GM19351 (cell line): ENCODE measurements around the gene CD55.
A peak's percentile ranks its signal among the peaks of the same experiment; 100 is the strongest.

Source experiments
- ATAC-seq: cut with Tn5 transposase; IDR thresholded peaks from one replicate; pipeline ENCODE4 v1.9.1; 2021; ENCODE audit warnings: mild to moderate bottlenecking, moderate library complexity; ENCODE audit not compliant: unreplicated experiment

Gene CD55

GRCh38 chr1:207321079-207321789 is at the start of gene CD55:
Gene CD55, plus strand, starts transcription at chr1:207321678. Its CDS starts 88 bp downstream, at chr1:207321766.
- peak; percentile 91 for ATAC-seq

- ATAC-seq = no peak
Measured at GRCh38 chr1:207274882-207275281, 46.6 kb upstream of the CD55 start.

GRCh38 chr1:207276465-207276864 is 45.0 kb upstream of the CD55 start:
- no peak for ATAC-seq

GRCh38 chr1:207277241-207277640 is 44.2 kb upstream of the CD55 start:
- ATAC-seq = no peak

GRCh38 chr1:207279652-207280051 is 41.8 kb upstream of the CD55 start:
- ATAC-seq = no peak

GRCh38 chr1:207280706-207281105 is 40.8 kb upstream of the CD55 start:
- no peak for ATAC-seq

- no peak for ATAC-seq
Measured at GRCh38 chr1:207282058-207282457, 39.4 kb upstream of the CD55 start.

GRCh38 chr1:207282496-207283380 is 38.7 kb upstream of the CD55 start:
- no peak for ATAC-seq

- no peak for ATAC-seq
Measured at GRCh38 chr1:207283421-207283820, 38.1 kb upstream of the CD55 start.

GRCh38 chr1:207284209-207284897 is 37.1 kb upstream of the CD55 start:
- no peak for ATAC-seq

GRCh38 chr1:207286786-207287468 is 34.6 kb upstream of the CD55 start:
- ATAC-seq = no peak

- no peak for ATAC-seq
Measured at GRCh38 chr1:207288315-207288714, 33.2 kb upstream of the CD55 start.

- ATAC-seq = no peak
Measured at GRCh38 chr1:207289756-207290155, 31.7 kb upstream of the CD55 start.

GRCh38 chr1:207291723-207292122 is 29.8 kb upstream of the CD55 start:
- ATAC-seq = no peak

GRCh38 chr1:207298186-207298585 is 23.3 kb upstream of the CD55 start:
- no peak for ATAC-seq

- ATAC-seq = no peak
Measured at GRCh38 chr1:207298636-207299398, 22.7 kb upstream of the CD55 start.

GRCh38 chr1:207300970-207301369 is 20.5 kb upstream of the CD55 start:
- no peak for ATAC-seq

GRCh38 chr1:207302618-207303393 is 18.7 kb upstream of the CD55 start:
- ATAC-seq = no peak

GRCh38 chr1:207304710-207305488 is 16.6 kb upstream of the CD55 start:
- ATAC-seq = no peak
